NCI-H82 treated with DMSO at 0.1 percent for 48 hours (cell line): ENCODE results near the gene TNFRSF4.

Experiments used
- DNase-seq: peaks from one replicate; lab custom pipeline; 2025; ENCODE audit not compliant: unreplicated experiment; lab: John Stamatoyannopoulos, UW

Gene TNFRSF4

DNA sequence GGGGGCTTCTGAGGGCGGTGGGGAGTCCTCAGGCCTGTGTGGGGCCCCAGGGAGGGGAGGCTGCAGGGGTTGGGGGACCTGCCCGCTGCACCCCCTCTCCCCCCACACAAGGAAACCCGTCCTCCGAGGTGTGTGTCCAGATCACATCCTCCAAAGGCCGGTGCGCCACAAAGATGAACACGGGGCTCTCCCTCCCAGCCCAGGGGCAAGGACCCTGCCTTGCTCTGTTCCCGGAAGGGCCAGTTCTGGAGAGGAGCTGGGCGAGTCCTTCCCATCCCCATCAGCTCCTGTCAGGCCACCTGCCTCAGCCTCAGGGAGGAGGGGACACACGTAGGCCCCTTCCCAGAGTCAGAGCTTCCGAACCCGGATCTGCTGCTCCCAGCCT lies 42.8 kb downstream of the TNFRSF4 start:
- no peak for DNase-seq

DNA sequence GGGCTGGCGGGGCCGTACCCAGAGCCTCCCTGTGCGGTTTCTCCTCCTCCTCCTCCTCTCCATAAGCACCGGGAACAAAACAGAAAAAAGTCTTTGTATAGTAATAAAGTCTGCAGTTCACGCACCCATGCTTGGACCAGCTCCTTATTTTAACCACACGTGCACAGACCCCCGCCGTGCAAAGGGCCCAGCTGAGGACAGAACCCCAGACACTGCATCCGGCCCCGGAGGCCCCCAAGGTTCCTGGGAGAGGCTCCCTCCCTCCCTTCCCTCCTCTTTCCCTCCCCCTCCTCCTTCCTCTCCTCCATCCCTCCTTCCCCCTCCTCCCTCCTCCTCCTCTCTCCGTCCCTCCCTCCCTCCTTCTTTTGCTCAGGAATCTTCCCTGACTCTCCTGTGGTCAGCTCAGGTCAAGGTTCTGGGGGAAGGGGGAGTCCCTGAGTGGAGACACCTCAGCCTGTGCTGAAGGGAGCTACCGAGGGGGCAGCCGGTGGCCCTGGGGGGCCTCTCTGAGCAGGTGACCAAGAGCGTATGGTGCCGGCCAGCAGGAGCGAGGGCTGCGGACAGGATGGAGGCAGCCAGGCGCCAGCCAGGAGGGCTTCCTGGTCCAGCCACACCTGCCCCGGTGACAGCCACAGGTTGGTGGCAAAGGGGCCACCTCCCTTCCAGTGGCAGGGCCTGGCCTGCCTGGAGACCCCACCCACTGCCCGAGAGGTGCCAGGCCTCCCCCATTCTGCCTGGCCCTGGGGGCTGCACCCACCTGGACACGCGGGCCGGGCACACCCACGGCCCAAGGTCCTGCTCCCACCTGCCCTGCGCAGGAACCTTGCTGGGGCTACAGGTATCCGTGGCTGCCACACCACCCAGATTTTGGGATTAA lies 43.5 kb downstream of the TNFRSF4 start:
- DNase-seq = no peak

DNA sequence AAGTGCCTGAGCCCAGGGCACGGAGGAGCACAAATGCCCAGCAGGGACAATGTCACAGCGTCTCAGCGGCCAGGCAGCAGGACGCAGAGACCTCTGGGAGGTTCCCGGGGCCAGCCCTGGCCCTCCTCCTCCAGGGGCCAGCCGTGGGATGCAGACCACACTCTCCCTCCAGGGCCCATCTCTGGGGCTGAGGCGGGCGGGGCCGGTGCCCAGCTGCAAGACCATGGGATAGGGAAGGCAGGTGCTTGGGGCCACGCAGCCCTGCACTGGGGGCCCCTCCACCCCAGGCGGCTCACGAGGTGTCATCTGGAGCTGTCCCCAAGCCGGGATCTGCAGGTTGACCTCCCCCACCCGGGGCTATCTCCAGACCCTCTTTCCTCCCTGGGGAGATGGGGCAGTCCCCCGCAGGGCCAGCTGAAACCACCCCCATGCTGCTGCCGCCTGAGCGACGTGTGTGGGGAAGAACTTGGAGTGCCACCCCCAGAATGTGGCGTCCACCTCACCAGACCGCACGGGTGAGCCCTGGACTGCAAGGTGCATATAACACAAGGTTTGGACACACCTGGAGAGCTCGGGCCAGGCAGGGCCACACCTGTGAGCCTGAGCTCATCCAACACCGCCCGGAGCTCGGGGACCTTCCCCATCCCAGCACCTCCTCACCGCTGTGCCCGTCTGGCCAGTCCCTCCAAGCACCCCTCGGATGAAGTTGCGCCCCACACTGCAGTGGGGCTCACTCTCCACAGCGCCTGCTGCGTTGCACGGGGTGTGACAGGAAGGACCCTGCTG lies 44.3 kb downstream of the TNFRSF4 start:
- DNase-seq = no peak

DNA sequence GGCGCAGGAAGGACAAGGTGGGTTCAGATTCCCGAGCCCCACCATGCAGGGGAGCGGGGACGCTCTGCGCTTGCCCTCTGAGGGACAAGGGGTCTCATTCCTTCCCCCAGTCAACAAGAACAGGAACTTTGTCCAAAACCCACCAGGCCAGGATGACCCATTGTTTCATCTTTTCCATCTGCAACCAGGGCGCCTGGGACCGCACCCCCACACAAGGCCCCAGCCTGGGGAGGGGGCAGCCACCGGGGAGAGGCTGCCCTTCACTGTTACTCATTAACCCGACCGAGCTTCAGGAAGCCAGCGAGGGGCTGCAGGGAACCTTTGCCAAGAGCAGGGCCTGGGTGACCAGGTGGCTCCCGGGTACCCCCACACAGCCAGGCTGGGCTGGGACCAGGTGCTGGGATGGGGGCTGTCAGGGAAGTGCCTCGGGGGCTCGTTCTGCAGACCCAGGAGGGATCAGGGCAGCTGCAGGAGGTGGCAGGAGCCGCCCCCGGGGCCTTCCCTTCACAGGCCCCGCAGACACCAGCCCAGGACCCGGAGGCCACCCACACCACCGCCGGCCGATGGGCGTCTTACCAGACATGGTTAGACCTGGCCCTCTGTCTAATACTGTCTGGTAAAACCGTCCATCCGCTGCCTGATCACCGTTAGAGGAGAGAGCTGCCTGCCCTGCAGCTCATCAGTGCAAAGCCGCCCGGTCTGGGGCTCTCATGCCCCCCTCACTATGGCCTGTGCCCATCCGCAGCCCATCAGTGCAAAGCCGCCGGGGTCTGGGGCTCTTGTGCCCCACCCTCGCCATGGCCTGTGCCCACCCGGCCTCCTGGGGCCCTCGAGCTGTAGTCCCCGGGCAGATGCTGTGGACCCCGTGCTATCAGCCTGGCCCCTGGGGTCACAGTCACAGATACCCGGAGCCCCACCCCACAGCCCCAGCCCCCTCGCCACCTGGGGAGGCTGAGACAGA lies 45.2 kb downstream of the TNFRSF4 start:
- no peak for DNase-seq

DNA sequence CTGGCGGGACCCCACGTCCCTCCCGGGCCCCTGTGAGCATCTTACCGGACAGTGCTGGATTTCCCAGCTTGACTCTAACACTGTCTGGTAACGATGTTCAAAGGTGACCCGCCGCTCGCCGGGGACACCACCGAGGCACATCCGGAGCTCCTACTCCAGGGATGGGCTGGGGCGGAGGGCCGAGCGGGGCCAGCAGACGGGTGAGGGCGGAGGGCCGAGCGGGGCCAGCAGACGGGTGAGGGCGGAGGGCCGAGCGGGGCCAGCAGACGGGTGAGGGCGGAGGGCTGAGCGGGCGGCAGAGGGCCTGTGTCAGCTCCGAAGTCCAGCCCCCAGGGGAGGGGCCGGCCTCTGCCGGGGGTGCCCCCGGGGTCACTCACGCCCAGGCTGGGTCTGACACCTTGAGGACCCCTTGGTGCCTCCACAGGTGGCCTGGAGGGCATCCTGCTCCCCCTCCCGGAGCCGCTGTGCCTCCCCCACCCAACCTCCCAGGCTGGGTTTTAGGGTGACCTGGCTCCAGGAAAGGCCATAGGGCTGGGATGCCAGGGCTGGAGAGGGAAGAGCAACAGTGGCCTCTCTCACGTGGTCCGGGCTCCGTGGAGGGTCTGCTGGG lies 46.0 kb downstream of the TNFRSF4 start:
- no peak for DNase-seq

DNA sequence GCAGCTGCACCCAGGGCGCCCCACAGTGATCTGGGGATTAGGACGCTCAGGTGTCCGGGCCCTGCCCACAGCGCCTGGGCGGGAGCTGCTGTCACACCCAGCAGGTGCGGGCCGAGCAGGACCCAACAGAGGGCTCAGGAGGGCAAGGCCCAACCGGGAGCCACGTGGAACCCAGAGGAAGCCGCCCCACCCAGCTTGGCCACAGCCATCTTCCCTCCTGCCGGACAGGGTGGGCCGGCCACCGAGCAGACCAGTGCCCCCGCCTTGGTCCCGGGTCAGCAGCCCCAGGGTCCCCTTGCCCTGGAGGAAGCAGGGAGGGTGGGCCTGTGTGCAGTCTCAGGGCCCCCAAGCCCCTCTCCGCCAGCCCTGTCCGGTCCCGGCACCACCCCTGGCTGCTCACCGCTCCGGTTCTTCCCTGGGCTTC lies 46.5 kb downstream of the TNFRSF4 start:
- DNase-seq = no peak

DNA sequence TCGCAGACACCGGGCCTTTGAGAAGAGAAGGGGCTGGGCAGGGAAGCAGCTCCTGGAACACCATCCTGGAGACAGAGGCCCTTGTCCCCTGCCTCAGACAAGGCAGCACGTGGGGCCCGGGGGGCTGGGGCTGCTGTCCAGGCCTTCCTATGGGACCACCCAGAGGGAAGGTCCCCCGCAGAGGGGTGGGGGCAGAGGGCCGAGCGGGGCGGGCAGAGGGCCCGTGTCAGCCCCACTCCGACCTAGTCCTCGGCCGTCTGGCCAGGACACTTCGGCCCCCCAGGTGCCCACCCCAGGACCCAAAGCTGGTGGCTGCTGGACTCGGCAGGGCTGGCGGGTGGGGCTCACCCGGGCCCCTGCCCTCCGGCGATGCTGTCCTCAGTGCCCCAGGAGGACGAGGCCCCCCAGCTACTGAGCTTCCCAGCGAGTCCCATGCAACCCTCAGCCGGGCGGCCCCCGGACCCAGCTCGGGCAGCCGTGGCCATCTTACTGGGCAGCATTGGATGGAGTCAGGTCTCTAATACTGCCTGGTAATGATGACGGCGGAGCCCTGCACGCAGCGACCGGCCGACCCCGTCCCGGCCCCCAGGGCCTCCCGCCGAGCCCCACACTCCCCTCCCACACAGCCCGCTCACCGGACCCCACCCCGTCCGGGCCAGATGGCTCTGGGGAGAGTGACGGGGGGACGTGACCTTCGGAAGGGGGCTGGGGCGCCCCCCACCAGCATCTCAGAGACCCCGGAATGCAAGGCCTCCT lies 47.1 kb downstream of the TNFRSF4 start:
- no peak for DNase-seq

DNA sequence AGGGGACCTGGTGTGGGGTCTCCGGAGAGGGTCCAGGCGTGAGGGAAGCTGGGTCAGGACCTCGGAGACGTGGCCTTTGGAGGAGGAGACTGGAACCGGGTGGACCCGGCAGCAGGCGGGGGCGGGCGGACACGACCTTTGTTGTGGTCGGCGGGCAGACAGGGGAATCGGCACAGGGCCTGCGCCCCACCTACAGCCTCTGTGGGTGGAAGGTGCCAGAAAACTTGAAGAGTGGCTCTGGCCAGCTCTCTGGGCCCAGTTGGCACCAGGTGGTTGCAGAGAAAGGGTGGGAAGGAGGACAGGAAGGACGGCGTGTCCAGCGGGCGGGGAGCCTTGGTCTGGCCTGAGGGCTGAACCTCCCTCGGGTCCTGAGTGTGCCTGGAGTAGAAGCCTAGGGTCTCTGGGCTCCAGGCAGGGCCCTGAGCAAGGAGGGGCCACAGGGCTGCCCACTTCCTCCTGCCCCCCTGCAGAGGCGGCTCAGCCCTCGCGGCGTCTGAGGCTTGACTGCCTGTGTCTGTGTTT lies 48.0 kb downstream of the TNFRSF4 start:
- no peak for DNase-seq

DNA sequence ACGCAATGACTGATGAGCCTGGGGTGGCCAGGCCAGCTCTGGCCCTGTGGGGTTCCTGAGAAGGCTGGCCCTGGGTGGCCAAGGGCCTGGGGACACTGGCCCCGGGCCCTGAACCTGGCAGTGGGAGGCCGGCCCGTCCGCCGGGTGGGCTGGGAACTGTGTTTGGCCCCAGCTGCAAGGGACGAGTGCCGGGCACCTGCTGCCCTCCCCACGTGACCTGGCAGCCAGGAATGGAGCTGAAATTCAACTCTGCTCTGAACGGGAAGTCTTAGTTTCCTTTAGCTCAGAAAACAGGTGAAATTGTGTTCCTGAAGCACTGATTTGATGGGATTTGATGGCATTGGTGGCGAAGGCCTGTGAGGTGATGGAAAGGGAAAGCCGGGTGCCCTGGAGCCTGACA lies 48.5 kb downstream of the TNFRSF4 start:
- DNase-seq = no peak

DNA sequence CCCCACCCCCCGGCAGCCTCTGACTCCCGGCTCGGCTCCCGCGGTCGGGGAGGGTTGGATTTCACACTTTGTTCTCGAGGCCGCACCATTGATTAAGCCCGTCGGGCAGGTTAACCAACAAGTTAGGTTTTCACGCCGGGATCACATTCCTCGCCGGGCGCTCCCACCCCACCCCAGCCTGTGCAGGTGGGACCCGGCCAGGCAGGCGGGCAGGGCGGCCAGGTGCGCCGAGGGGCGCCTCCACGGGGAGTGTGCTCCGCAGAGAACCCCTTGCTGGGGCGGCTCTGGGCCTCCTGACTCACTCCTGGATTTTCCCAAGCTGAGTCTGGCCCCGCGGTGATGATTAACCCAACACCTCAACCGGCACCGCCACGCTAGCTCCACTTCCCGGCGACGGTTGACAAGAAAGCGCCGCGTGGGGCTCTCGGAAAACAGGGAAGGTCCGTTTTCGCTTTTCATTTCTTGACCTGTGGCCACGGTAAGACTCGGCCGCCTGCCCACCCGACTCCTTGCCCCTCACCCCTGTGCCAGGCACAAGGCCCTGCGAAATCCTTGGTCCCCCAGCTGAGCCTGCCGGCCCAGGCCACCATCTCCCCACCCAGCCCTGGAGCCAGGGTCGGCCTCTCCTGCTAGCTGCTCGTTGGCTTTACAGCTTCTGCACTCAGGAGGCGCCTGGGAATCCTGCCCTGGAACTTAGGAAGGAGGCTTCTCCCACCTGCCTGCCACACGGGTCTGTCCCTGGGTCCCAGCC lies 49.1 kb downstream of the TNFRSF4 start:
- DNase-seq = no peak

DNA sequence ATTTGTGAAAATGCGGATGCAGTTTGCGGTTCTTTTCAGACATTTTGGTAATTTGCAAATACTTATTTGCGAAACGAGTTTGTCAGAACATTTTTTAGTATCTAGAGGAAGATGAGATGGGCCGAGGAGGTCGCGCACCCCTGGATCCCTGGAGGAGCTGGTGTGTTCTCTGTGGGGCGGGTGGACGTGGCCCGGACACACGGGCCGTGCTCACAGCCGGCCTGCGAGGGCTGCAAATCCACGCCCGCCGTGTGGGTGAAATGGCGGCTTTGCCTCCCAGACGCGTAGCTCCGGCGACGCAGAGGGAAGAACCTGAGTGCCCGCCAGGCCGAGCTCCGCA lies 49.6 kb downstream of the TNFRSF4 start:
- DNase-seq = no peak

DNA sequence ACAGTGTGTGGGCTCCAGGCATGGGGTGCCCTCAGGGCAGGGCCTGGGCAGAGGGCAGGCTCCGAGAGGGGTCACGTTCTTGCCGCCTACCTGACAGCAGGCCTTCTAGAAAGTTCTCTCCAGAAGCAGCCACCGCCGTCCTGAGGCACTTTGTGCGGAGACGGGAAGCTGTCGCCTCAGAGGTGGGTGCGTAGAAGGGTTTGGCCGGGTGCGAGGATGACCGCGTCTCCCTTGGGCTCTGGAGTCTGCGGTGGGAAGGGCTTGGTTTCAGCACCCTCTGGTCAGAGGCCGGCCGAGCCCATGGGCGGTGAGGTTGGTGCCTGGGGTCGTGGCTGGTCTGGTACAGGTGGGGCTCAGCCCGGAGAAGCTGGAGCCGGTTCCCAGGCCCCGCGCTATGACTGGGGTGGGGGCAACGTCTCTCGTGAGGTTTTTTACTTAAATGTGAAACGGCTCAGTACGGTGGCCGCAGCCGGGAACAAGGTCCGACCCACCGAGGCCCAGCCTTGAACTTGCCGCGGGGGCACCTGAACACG lies 50.3 kb downstream of the TNFRSF4 start:
- DNase-seq = no peak

DNA sequence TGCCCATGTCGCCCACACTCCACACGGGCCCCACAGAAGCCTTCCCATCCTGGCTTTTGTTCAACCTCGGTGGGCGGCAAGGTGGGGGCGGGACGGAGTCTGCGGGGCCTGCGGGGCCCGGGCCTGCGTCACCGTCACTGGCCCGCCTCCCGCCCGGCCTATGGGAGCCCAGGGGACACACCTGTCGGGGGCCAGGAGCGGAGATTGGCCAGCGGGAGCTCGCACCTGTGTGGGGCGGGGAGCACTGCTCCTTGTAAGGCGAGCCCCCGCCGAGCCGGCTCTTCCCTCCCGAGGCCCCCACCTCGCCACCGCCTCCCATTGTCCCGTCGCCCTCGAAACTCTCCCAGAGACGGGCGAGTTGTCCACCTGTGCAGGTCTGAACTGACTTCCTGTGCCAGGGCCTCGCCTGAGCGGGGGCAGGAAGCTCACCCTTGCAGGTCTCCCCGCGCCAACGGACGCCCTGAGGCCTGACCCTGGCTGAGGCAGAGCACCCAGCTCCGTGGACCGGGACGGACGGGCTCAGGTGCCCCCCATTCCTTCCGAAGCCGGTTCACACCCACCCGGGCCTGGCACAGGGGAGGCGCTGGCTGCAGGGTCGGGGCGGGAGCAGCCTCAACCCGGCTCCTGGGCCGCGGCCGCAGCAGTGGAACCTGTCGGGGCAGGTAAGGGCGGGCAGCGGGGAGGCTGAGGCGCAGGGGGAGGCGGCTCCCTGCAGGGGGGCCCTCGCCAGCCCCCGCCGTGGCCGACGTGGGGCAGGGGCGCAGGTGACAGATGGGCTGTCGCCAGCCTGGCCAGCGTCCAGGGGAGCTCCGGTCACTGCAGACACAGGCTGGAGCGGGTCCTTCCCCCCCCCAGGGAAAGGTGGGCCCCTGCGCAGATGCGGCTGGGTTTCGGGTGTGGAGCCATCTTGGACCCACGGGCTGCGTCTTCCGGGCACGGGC lies 51.1 kb downstream of the TNFRSF4 start:
- no peak for DNase-seq

DNA sequence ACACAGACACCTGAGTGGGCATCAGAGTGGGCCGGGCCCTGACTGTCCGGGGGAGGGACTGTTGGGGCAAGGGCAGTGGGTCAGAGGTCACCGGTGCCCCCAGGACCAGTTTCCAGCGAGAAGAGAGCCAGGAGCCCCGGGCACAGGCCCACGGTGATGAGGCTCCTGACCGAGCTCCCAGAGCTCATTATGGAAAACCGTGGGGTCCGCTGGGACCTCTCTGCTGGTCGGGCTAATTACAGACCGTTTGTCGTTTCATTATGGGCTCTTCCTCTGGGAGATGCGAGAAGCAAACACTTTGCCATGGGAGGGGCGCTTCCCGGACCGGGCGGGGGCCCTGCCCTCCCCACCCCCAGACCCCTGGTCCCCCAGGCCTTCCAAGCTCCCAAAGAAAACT lies 52.3 kb downstream of the TNFRSF4 start:
- no peak for DNase-seq
